Kidney epithelial cell (primary cell): Measurements from ENCODE around the gene MIPEP. TPM values are rescaled to one million over a fixed set of nuclear protein-coding genes. Genes with fewer than 3 reads are reported as not detected.

Source experiments
- DNase-seq: peaks from one replicate; pipeline ENCODE4 v3.0.0-alpha.2; 2010; ENCODE audit warnings: low read depth
- H3K27me3 ChIP-seq: 2 replicates; pipeline ENCODE4 v1.6.0; 2011; ENCODE audit warnings: low read length; ENCODE audit not compliant: control insufficient read depth, insufficient read depth
- H3K36me3 ChIP-seq: 2 replicates; pipeline ENCODE4 v1.5.1; 2011; ENCODE audit warnings: low read length; ENCODE audit not compliant: control insufficient read depth, insufficient read depth
- H3K4me3 ChIP-seq: 2 replicates; pipeline ENCODE4 v1.5.1; 2011; ENCODE audit warnings: low read depth, mild to moderate bottlenecking, control low read depth, low read length
- CTCF ChIP-seq: IDR thresholded peaks from 2 replicates; pipeline ENCODE4 v1.5.1; 2011; ENCODE audit warnings: mild to moderate bottlenecking, moderate library complexity, low read length, control low read depth, inconsistent platforms; ENCODE audit not compliant: insufficient read depth, poor library complexity, severe bottlenecking
- total RNA-seq: library from RNA; depleted of rRNA; stranded (reverse); fragments of >200 nt; gene quantifications from 2 replicates; pipeline ENCODE4 v1.2.3, GENCODE V29; 2015

Gene MIPEP
- total RNA-seq, 1 donor from 2014 or later, result 25.6 TPM

GRCh38 chr13:23776698-23777574 is 112.3 kb downstream of the MIPEP start:
- TF ChIP-seq CTCF, result no peak
- no peak for DNase-seq
- Histone ChIP-seq H3K36me3 (no peaks in the 10 kb centered on the region), H3K27me3 (no peaks in the 10 kb centered on the region), H3K4me3 (no peak overlapping the region)

- no peak for TF ChIP-seq CTCF
- DNase-seq, result no peak
- H3K27me3 ChIP-seq, result no peaks in the 10 kb centered on the region
These were observed 116.5 kb downstream of the MIPEP start for GRCh38 chr13:23772717-23773116.

GRCh38 chr13:23771956-23772355 is 117.2 kb downstream of the MIPEP start:
- no peak for TF ChIP-seq CTCF
- Histone ChIP-seq H3K27me3 (no peaks in the 10 kb centered on the region), H3K4me3 (no peak overlapping the region), H3K36me3 (no peaks in the 10 kb centered on the region)
- DNase-seq, result no peak

More at GRCh38 chr13:23772717-23773116, 116.5 kb downstream of the MIPEP start:
- Histone ChIP-seq H3K36me3 (no peaks in the 10 kb centered on the region), H3K4me3 (no peak overlapping the region)

DNA sequence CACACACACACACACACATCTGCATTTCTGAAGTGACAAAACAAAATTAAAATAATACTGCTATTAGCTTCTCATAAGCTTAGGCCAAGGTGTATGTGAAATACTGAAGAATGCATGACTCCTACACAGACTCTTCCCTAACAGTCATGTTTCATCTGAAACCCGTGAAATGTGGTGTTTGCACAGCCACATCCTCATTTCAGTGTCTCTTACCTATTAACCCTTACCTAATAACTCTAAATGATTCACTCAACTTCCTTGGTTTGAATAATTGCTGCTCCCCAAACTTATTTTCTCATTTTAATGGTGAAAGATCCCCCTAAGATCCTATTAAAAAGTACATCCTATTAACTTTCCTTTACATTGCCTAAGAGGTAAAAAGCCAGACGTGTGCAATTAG is 117.6 kb downstream of the MIPEP start:
- no peak for TF ChIP-seq CTCF
- H3K27me3 ChIP-seq, result no peaks in the 10 kb centered on the region
- H3K4me3 ChIP-seq, result no peak overlapping the region
- DNase-seq, result no peak
- no peaks in the 10 kb centered on the region for H3K36me3 ChIP-seq

GRCh38 chr13:23770973-23771372 is 118.2 kb downstream of the MIPEP start:
- H3K36me3 ChIP-seq, result no peaks in the 10 kb centered on the region
- no peak for DNase-seq
- TF ChIP-seq CTCF, result no peak
- H3K27me3 ChIP-seq, result no peaks in the 10 kb centered on the region
- no peak overlapping the region for H3K4me3 ChIP-seq

DNA sequence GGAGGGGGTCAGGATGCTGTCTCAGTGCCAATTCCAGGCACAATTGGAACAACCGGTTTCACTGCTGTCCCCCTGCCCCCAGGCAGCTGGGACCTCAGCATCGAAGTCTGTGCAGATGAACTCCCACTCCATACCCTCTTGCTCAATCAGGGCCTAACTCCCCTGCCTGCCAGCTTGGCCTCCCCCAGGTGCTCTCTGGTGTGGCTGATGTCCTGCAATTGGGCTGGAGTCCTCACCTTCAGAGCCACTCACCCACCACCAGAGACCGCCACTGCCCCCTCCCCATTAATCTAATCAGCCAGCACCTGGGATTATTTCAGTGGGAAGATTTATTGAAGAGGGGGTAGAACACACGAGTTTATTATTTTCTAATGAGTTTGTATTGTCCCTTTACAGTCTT is 118.8 kb downstream of the MIPEP start:
- no peaks in the 10 kb centered on the region for H3K27me3 ChIP-seq
- H3K36me3 ChIP-seq, result no peaks in the 10 kb centered on the region
- no peak for TF ChIP-seq CTCF
- no peak for DNase-seq
- no peak overlapping the region for H3K4me3 ChIP-seq
